Fibroblast of skin of back (primary cell): Measurements from ENCODE around the gene FOXC2.
A peak's percentile ranks its signal among the peaks of the same experiment; 100 is the strongest.
"Not testable (repeated sequence)": the region's sequence is repeated elsewhere in the genome, so short reads cannot be mapped to it uniquely, and the experiment has no call there.

Experiments
- DNase-seq: peaks from one replicate; pipeline ENCODE4 v3.0.0-alpha.2; 2013

Gene FOXC2

DNA sequence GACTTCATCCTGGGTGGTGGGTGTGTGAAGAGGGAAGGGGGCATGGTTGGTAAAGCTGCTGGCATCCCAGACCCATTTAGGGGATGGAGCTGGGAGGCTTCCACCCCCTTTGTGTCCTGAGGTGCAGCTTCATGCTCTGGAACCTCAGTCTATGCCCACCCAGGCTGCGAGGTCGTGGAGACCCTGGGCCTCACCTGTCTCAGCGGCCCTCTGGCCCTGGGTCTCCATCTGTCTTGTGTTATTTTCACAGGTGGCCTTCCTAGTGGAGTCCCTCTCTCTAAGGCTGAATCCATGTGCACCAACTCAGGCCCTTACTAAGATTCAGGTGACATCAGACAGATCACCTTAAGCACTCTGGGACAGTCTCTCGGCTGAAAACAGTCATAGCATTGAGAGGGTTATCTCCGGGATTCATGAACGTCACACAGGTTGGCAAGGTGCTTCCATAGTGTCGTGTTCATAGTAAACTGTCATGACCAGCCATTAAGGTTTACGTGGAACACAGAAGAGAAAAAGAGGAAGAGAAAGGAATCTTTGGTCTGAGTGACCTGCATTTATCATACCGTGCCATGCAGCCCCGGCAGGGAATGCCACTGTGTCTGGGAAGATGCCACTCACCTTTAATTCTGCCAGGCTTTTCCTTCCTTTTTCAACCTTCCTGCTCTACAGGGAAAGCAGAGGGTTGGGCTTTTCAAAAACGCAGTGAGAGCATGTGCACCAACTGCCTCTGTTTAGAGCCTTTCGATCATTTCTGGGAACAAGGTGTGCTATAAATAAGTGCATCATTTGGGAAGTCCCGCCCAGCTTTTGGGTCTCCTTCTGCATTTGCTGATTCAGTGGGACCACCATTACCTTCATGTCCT is 7.2 kb downstream of the FOXC2 start:
- no peak for DNase-seq

DNA sequence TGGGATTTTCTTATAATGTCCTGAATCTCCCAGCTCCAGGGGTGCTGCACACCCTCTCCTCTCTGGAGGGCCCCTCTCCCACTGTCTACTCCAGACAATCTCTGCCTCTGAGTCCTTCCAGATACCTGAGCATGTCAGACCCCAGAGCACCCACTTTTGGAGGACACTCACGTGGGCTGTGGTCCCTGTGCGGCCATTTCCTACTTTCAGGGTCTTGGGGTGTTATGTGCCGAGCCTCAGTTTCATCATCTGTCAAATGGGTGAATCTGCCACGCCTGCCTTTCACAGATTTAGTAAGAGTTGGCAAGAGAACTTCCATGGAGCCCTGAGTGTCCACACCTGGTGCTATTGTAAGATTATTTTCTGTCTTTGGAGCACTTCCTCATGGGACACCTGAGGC is 8.0 kb downstream of the FOXC2 start:
- no peak for DNase-seq

DNA sequence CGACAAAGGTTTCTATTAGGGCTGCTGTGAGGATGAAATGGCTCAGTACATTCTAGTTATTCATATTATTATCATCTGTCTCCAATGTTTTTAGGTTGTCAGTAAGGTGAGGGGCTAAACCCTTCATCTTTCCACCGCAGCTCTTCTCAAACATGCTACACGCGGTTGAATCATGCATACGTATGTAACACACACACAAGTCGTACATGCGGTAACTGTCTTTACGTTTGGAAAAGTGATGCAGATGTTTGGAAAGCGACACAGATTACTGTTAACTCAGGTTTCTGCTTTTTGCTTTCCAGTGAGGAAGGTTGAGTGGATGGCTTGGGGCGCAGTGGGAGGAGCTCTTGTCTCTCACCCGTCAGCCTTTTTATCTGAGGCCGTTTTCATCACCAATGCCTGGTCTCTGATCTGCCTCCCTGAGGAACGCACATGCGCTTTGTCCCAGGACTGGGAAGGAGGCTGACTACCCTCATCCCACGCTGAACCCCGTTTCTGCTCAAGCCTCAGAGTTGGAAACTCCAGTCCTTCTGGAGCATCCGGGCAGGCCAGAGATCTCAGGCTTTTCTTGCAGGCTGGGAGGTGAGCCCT is 8.6 kb downstream of the FOXC2 start:
- no peak for DNase-seq

DNA sequence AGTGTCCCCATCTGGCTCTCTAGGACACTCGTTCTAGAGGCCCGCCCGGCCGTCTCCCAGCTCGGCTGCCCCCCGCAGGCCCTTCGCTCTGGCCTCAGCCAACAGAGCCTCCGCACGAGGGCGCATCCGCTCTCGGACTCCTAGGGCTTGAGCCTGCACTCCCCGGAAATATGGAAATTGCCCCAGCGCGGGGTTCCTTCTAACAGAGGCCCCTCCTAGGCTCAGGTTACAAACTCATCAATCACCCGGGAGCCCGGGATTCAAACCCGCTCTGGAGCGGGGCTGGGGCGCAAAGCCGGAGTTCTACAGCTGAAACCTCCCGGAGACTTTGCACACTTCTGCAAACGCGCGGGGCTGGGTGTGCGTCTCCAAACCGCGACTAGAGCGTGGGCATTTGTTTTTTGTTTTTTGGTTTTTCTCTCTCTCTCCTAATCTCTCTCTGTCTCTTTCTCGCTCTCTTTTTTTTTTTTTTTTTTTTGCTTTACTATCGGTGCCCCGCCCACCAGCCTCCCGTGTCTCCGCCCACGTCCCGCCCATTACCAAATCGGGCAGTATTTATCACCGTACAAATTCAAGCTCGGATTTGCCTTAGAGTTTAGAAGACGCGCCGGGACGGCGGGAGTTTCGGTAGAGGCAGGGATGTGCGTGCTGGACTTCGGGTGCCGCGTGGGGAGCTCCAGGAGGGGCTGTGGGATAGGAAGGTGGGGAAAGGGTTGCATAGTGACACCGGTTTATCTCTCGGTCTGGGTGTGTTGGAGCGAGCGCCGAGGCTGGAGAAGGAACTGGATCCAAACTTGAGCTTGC is 9.3 kb downstream of the FOXC2 start:
- DNase-seq, result peak; percentile 97

DNA sequence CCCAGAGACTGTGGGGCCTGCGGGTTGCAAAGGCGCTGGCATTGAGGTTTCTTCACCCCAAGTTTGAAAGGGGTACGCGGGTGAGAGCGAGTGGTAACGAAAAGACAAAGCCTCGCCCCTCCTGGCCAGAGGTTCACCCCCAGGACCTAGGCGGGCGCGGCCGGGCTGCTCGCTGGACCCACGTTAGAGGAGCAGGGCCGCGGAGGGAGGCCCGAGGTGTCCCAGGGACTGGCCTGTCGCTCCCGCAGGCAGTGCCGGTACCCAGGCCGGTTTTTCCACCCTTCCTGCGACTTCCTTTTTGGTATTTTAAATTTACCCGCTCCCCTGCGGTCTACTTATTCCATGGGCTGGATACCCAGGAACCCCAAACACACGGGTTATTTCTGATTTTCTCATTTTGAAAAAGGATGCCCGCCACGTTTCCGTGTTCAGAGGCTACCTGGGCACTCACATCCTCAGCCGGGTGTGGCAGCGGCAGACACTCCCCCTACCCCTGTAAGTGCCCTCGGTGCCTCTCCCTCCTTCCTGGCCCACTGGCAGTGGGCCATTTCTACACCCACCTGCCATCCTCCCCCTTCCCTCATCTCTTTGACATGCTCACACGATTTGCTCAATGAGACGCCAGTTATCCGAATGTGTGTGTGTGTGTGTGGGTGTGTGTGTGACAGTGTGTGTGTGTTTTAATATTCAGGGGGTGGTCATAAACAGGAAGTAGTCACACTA is 10.1 kb downstream of the FOXC2 start:
- DNase-seq, result no peak

DNA sequence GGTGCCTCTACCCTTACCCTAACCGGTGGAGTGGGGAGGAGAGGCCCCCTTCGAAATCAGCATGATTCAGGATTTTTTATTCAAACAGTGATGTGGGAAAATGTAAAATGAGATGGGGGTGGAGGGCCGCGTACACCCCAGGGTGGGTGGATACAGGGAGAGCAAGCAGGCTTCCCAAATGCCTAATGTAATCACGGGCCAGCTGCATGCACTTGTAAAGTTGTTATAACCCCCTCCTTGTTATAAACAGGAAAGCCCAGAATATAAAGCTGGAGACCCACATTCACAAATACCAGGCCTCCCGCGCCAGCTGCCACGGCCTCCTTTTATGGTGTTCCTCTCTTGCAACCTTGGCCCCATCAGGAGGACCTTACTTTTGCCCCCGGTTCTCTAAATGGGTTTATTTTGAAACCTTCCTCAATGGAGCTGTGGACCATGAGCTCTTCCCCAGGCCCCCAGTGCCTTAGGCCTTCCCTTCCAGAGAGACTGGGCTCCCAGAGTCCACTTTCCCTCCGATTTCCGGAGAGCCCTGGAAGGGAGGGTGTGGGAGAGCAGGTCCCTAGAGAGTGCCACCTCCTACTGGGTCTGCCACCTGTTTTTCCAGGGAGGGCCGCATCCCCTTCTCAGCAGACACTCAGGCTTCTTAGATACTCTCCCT is 10.8 kb downstream of the FOXC2 start:
- DNase-seq, result peak; percentile 71

DNA sequence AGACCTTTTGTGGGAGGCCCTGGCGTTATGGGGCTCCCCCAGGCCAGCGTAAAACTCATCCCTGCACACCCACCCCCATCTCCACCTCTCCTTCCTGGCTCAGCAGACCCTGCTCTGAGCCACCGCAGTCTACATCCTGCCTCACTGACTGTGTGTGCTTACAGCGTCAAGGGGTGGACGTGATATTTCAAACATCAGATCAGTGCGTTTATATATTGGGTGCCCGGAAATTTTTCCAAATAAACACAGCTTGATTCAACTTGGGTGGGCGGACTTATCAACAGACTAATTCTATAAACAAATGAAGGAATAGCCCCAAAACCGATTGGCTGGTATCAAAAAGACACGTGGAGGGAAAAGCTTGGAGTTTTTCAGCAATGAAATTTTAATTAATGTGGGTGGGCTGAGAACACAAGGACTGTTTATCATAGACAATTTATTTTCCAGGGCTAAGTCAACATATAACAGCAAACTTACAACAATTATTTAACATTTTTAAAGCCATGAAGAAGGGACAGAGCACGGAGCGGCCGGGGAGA is 11.5 kb downstream of the FOXC2 start, which contains the start of gene FOXL1:
TSS of gene FOXL1 (plus strand) at position 489 of the 539 bp plus-strand sequence. CDS start 175 bp downstream, outside the sequence.
- peak; percentile 89 for DNase-seq

DNA sequence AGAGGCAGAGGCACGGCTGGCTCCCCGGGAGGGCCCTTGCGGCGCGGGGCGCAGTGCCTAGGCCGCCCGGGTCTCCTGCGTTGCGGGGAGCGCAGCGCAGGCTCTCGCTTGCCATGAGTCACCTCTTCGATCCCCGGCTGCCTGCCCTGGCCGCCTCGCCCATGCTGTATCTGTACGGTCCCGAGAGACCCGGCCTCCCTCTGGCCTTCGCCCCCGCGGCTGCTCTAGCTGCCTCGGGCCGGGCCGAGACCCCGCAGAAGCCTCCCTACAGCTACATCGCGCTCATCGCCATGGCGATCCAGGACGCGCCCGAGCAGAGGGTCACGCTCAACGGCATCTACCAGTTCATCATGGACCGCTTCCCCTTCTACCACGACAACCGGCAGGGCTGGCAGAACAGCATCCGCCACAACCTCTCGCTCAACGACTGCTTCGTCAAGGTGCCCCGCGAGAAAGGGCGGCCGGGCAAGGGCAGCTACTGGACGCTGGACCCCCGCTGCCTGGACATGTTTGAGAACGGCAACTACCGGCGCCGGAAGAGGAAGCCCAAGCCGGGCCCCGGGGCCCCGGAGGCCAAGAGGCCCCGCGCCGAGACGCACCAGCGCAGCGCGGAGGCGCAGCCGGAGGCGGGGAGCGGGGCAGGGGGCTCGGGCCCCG is 12.1 kb downstream of the FOXC2 start:
- peak; percentile 85 for DNase-seq

DNA sequence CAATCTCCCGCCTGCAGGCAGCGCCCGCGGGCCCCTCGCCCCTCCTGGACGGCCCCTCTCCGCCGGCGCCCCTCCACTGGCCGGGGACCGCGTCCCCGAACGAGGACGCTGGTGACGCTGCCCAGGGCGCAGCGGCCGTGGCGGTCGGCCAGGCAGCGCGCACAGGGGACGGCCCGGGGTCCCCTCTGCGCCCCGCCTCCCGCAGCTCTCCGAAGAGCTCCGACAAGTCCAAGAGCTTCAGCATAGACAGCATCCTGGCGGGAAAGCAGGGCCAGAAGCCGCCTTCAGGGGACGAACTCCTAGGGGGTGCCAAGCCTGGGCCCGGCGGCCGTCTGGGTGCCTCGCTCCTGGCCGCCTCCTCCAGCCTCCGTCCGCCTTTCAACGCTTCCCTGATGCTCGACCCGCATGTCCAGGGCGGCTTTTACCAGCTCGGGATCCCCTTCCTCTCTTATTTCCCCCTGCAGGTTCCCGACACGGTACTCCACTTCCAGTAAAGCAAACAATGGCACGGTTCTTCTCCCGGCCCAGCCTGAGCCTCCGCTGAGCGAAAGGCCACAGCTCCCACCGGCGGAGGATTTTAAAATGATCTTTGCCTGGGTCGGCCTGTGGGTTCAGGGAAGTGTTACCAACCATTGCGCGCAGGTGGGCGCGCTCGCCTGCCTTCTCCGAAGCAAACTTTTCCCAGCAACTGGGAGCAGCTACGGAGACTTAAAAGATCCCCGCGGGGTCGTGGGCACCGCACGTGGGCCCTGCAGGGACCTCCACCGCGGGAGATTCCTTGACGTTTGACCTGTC is 12.8 kb downstream of the FOXC2 start:
- DNase-seq, result peak; percentile 55

DNA sequence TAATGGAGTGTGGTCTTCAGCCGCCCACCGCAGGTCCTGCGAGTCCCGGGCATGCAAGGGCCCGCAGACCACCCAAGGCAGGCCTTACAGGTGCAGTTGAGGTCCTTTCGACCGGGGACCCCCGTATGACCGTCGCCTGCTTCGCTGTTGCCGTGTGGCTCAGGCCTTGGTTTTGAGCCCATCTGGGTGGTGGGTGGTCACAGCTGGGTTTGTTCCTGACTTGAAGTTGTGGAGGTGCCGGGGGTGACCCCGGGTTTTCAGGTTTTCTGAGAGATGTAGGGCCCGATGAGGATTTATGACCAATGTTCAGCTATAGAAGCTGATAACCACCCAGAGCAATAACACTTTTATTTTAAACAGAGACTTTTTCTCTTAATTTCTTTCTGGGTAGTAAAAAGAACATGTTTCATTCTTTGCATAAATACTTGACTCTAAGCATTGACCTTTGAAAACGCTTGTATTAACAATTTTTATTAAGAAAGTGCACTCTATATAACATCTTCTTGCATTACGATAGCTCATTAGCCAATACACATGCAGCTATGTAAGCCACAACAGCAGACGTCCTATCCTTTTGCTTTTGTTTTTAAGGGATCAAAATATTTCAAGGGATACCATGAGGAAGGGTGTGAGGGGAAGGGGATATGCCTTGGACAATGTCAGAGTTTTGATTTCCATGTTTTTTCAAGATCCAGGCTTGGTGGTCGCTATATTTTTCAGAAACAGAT is 13.6 kb downstream of the FOXC2 start:
- DNase-seq, result peak; percentile 18

DNA sequence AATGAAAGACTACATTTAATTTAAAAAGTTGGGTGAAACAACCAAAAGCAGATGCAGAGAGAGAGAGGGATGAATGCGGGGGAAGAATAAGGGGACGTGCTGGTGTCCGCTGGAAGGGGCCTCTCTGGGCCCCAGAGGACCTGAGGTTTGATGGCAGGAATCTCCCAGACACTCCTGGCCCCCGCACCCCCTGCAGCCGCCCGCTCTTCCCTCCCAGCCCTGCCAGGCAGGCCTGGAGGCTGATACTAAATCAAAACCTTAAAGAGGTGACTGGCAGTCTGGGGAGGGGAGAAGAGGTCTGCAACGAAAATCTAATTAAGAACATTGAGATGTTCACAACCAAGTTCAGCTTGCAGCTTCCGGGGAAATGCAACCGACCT is 14.2 kb downstream of the FOXC2 start:
- no peak for DNase-seq

DNA sequence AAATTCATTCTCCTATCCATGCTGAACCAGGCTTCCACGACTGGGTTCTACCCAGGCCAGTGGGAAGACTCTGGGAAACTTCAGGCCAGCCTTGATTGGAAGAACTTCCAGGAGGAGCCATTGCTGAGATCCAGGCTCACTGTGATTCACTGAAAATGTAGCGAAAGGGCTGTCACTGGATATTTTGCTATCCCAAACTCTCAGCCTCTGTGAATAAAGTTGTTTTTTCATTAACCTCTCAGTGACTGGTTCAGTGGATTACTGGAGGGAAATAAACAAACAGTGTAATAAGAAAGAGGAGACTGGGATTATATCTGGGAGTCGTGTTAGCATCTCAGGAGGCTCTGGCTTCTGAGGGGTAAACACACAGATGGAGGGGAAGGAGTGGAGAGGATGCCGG is 14.8 kb downstream of the FOXC2 start:
- peak; percentile 56 for DNase-seq

DNA sequence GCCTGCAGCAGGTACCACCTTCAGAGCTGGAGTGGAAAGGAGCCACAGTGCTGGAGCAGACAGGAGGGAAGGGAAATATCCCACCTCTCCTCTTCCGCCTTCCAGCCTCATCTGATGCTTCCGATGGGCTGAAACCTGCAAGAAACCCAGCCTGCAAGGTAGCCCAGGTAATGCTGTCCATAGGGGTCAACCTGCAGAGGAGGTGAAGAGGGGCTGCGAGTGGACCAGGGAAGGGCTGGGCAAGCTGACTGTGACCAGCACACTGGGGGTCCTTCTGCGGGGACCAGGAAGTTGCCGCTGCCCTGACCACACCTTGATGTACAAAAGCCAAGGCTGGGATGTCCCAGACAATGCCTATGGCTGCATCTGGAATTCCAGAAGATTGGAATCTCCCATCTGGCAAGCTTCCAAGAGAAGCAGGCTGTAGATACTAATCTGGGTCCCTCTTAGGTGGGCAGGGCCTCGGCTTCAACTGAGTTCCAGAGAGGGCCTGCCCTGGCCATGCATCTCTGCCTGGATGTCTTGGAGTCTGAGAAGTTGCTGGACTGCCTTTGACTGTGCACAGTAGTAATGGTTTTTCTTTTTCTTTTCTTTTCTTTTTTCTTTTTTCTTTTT is 17.5 kb downstream of the FOXC2 start:
- peak; percentile 77 for DNase-seq

DNA sequence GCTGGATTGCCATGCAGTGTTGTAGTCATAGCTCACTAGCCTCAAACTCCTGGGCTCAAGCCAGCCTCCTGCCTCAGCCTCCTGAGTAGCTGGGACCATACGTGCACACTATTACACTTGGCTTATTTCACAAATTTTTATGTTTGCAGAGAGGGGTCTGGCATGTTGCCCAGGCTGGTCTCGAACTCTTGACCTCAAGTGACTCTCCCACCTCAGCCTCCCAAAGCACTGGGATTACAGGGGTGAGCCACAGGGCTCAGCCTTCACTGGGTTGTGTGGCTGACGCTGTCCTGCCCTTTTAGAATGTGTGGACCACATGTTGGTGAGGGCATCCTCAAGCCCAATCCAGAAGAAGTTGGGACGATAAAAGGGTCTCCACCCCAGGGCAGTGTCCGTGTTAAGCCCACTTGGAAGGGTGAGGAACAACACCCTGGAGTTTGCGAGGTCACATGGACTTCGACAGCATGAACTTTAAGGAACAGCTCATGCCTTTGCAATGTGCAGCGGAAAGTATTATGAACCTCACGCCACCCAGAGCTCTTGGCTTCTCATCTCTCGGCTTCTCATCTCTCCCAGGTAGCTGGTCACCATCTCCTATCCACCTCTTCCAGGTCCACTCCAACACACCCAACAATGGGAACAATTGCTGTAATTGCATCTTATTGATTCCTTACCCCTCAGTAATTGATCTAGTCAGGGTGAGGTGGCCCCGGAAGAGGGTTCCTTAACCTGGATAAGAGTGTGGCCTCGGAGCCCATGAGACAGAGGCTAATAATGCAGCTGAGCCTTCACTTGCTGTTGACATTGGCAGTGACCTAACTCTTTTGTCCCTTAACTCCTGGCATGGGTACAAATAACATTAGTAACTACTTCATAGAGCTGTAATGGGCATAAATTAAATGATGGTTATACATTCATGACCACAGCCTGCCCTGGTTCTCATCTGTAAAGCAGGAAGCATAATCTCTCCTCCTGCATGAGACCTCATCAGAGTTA is 18.4 kb downstream of the FOXC2 start:
- peak; percentile 94 for DNase-seq

DNA sequence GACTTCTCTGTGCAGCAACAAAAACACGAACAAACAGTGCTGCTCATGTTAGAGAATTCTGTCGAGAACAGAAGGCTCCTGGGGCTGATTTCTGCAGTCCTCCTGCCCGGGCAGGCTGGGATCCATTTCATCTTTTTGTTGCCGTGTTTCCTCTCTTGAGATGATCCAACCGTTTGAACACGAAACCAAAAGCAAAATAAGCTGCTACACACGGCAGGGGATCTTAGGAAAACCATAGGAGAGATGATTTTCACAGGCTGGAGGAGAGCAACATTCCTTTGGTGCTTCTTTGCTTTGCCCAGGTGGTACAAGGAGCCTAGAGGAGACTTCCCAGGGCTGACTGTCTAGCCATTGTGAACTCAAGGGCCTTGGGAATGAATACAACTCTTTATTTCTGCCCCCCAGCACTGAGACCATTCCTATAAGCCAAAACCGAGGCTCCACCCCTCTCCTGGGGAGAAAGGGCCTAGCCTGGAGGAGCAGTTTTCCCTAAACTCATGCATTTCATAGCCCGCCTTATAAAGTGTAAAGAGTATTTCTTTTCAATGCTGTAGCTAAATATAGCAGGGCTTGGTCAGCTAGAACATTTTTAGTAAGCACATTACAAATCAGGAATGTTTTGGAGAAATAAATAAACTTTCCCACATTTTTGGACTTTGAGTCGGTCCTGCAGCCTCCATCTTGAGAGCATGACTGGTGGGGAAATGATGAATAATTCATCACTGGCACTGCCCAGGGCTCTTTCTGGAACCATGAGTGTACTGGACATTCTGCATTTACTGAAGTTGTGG is 19.4 kb downstream of the FOXC2 start:
- DNase-seq, result peak; percentile 98

DNA sequence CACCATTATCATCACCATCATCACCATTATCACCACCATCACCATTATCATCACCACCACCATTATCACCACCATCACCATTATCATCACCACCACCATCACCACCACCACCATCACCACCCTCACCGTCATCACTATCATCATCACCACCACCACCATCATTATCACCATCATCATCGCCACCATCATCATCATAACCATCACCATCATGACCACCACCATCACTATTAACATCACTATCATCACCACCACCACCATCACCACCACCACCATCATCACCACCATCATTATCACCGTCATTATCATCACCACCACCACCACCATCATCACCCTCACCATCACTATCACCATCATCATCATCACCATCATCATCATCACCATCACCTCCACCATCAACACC is 20.9 kb downstream of the FOXC2 start:
- no peak for DNase-seq

DNA sequence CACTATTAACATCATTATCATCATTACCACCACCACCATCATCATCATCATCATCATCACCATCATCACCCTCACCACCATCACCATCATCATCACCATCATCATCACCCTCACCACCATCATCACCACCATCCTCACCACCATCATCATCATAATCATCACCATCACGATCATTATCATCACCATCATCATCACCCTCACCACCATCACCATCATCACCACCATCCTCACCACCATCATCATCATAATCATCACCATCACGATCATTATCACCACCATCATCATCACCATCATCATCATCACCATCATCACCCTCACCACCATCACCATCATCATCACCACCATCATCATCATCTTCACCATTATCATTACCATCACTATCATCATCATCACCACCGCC is 21.3 kb downstream of the FOXC2 start:
- DNase-seq, result not testable (repeated sequence)
